DOHH2 (cell line): ENCODE results near the gene ERH.

Source experiments
- H3F3A ChIP-seq: fragments of 200-600 bp; sonication (generic), shearing (Covaris generic); 2 replicates; pipeline ENCODE4 v1.6.0; 2016; ENCODE audit warnings: antibody characterized with exemption, mild to moderate bottlenecking; ENCODE audit not compliant: control insufficient read depth, insufficient read depth
- H3K27ac ChIP-seq: fragments of 200-600 bp; sonication (generic); 2 replicates; pipeline ENCODE4 v1.5.1; 2014; ENCODE audit warnings: low read depth, mild to moderate bottlenecking, low read length, moderate library complexity
- H3K27me3 ChIP-seq: fragments of 200-600 bp; sonication (generic); 2 replicates; pipeline ENCODE4 v1.6.1; 2014; ENCODE audit warnings: mild to moderate bottlenecking, low read length, mixed read lengths; ENCODE audit not compliant: control insufficient read depth
- H3K36me3 ChIP-seq: fragments of 200-600 bp; sonication (generic); 2 replicates; pipeline ENCODE4 v1.6.1; 2014; ENCODE audit warnings: mild to moderate bottlenecking, low read length, moderate library complexity, mixed read lengths; ENCODE audit not compliant: control insufficient read depth
- H3K4me1 ChIP-seq: fragments of 200-600 bp; sonication (generic); 2 replicates; pipeline ENCODE4 v1.6.1; 2014; ENCODE audit warnings: mild to moderate bottlenecking, low read length, mixed read lengths; ENCODE audit not compliant: control insufficient read depth
- H3K4me2 ChIP-seq: fragments of 200-600 bp; sonication (generic); 2 replicates; pipeline ENCODE4 v1.6.0; 2014; ENCODE audit warnings: mild to moderate bottlenecking, low read length, moderate library complexity
- H3K4me3 ChIP-seq: fragments of 200-600 bp; sonication (generic); 2 replicates; pipeline ENCODE4 v1.5.1; 2014; ENCODE audit warnings: mild to moderate bottlenecking, low read length, mixed read lengths
- H3K79me2 ChIP-seq: fragments of 200-600 bp; sonication (generic); 2 replicates; pipeline ENCODE4 v1.6.1; 2014; ENCODE audit warnings: mild to moderate bottlenecking, low read length, mixed read lengths; ENCODE audit not compliant: control insufficient read depth
- H3K9me2 ChIP-seq: fragments of 200-600 bp; sonication (generic); replicated peaks from 2 replicates; pipeline ENCODE4 v1.6.1; 2014; ENCODE audit warnings: mild to moderate bottlenecking, low read length, mixed read lengths; ENCODE audit not compliant: control insufficient read depth
- H3K9me3 ChIP-seq: fragments of 200-600 bp; sonication (generic); 2 replicates; pipeline ENCODE4 v1.6.1; 2014; ENCODE audit warnings: antibody characterized with exemption, low read length, mixed read lengths; ENCODE audit not compliant: control insufficient read depth, insufficient read depth
- H4K20me1 ChIP-seq: fragments of 200-600 bp; sonication (generic); 2 replicates; pipeline ENCODE4 v1.6.0; 2014; ENCODE audit warnings: low read depth, mild to moderate bottlenecking, antibody characterized with exemption, low read length, moderate library complexity; ENCODE audit not compliant: control insufficient read depth, insufficient read depth
- CTCF ChIP-seq: fragments of 200-600 bp; sonication (generic); IDR thresholded peaks from one replicate; pipeline ENCODE4 v1.5.1; 2014; ENCODE audit warnings: antibody characterized with exemption, mild to moderate bottlenecking, low read depth, low read length; ENCODE audit not compliant: poor library complexity, severe bottlenecking
- EZH2phosphoT487 ChIP-seq: fragments of 200-600 bp; sonication (generic); IDR thresholded peaks from 2 replicates; pipeline ENCODE4 v1.6.1; 2017; ENCODE audit warnings: borderline replicate concordance, mild to moderate bottlenecking, antibody characterized with exemption, low read length, moderate library complexity, mixed read lengths

The ERH gene

GRCh38 chr14:69357544-69358200 is 40.4 kb downstream of the ERH start:
- Histone ChIP-seq H3K4me1 (peaks cover 18% of the 10 kb centered on the region), H3F3A (peaks cover 2% of the 10 kb centered on the region; the same call in 1 of the 2 replicates), H3K9me2 (no peaks in the 10 kb centered on the region), H3K79me2 (no peaks in the 10 kb centered on the region), H3K27me3 (peaks cover 12% of the 10 kb centered on the region; the same call in 1 of the 2 replicates), H3K27ac (no peak overlapping the region), H3K9me3 (no peaks in the 10 kb centered on the region), H3K4me3 (no peak overlapping the region), H3K4me2 (no peak overlapping the region), H4K20me1 (no peaks in the 10 kb centered on the region), H3K36me3 (no peaks in the 10 kb centered on the region)
- no peak for TF ChIP-seq CTCF
- no peak for TF ChIP-seq EZH2phosphoT487

- Histone ChIP-seq H3K27ac (no peak overlapping the region), H3K36me3 (no peaks in the 10 kb centered on the region), H3F3A (peaks cover 2% of the 10 kb centered on the region; the same call in 1 of the 2 replicates), H3K27me3 (peaks cover 12% of the 10 kb centered on the region; the same call in 1 of the 2 replicates), H3K4me3 (no peak overlapping the region), H3K4me2 (no peak overlapping the region), H4K20me1 (no peaks in the 10 kb centered on the region), H3K9me2 (no peaks in the 10 kb centered on the region), H3K4me1 (peaks cover 18% of the 10 kb centered on the region), H3K9me3 (no peaks in the 10 kb centered on the region), H3K79me2 (no peaks in the 10 kb centered on the region)
- TF ChIP-seq EZH2phosphoT487, result no peak
- TF ChIP-seq CTCF, result no peak
These were observed 41.1 kb downstream of the ERH start for GRCh38 chr14:69356903-69357543.

GRCh38 chr14:69355607-69356281 is 42.4 kb downstream of the ERH start:
- Histone ChIP-seq H3K4me2 (no peak overlapping the region), H4K20me1 (no peaks in the 10 kb centered on the region), H3K9me2 (no peaks in the 10 kb centered on the region), H3K27ac (no peak overlapping the region), H3K36me3 (no peaks in the 10 kb centered on the region), H3K79me2 (no peaks in the 10 kb centered on the region), H3K4me3 (no peak overlapping the region), H3K9me3 (no peaks in the 10 kb centered on the region), H3F3A (peaks cover 2% of the 10 kb centered on the region; the same call in 1 of the 2 replicates), H3K27me3 (peaks cover 12% of the 10 kb centered on the region; the same call in 1 of the 2 replicates), H3K4me1 (peaks cover 16% of the 10 kb centered on the region)
- TF ChIP-seq EZH2phosphoT487 (no peak), CTCF (no peak)
